DMS153 treated with DMSO at 0.1 percent for 48 hours (cell line): ENCODE measurements around the gene NRF1.
"Not testable (repeated sequence)": the region's sequence is repeated elsewhere in the genome, so short reads cannot be mapped to it uniquely, and the experiment has no call there.

Experiments used
- DNase-seq: peaks from one replicate; lab custom pipeline; 2025; ENCODE audit not compliant: unreplicated experiment; lab: John Stamatoyannopoulos, UW

NRF1 gene

GRCh38 chr7:129780257-129780973 lies 168.9 kb downstream of the NRF1 start:
- DNase-seq = peak; percentile 83

- no peak for DNase-seq
These were observed 169.7 kb downstream of the NRF1 start for GRCh38 chr7:129780974-129781927.

GRCh38 chr7:129781928-129782817 lies 170.7 kb downstream of the NRF1 start:
- DNase-seq = no peak

GRCh38 chr7:129782818-129783583 lies 171.5 kb downstream of the NRF1 start:
- no peak for DNase-seq

- no peak for DNase-seq
These were observed 172.0 kb downstream of the NRF1 start for GRCh38 chr7:129783584-129783919.

GRCh38 chr7:129784437-129784782 lies 172.9 kb downstream of the NRF1 start:
- DNase-seq = no peak

- no peak for DNase-seq
These were observed 173.5 kb downstream of the NRF1 start for GRCh38 chr7:129784783-129785684.

GRCh38 chr7:129785685-129786514 lies 174.4 kb downstream of the NRF1 start:
- DNase-seq = no peak

- DNase-seq = no peak
These were observed 175.5 kb downstream of the NRF1 start for GRCh38 chr7:129786825-129787563.

- no peak for DNase-seq
These were observed 177.5 kb downstream of the NRF1 start for GRCh38 chr7:129789000-129789399.

GRCh38 chr7:129789652-129790051 lies 178.1 kb downstream of the NRF1 start:
- no peak for DNase-seq

GRCh38 chr7:129790136-129790535 lies 178.6 kb downstream of the NRF1 start:
- no peak for DNase-seq

- no peak for DNase-seq
These were observed 181.2 kb downstream of the NRF1 start for GRCh38 chr7:129792721-129793120.

- DNase-seq = no peak
These were observed 182.2 kb downstream of the NRF1 start for GRCh38 chr7:129793506-129794310.

GRCh38 chr7:129794461-129794860 lies 182.9 kb downstream of the NRF1 start:
- DNase-seq = not testable (repeated sequence)

- no peak for DNase-seq
These were observed 184.8 kb downstream of the NRF1 start for GRCh38 chr7:129796186-129796775.
